H1 (cell line): ENCODE measurements around the gene BTG3. TPM values are rescaled to one million over a fixed set of nuclear protein-coding genes. Genes with fewer than 3 reads are reported as not detected.

Source experiments
- CTCF ChIA-PET: fragments of 300-600 bp; sonication (Branson Sonifier 250); formaldehyde crosslinking; loops from one replicate; lab custom pipeline; 2021; ENCODE audit not compliant: partially characterized antibody; lab: Charles Lee
- POLR2A ChIA-PET: fragments of 300-600 bp; sonication (Branson Sonifier 250); formaldehyde crosslinking; loops from one replicate; lab custom pipeline; 2021; ENCODE audit warnings: inconsistent platforms; ENCODE audit not compliant: partially characterized antibody; lab: Charles Lee
- DNase-seq, 2 experiments: peaks; one replicate each; pipeline versions ENCODE4 v3.0.0 to v3.0.0-alpha.2; 2010 to 2022; ENCODE audit warnings: low spot score in 2 of 2, low read depth in 1 of 2, mixed read lengths in 1 of 2
- FAIRE-seq: peaks from 2 replicates; lab custom pipeline; 2011; peaks lifted over from hg19 to GRCh38; lab: Jason Lieb, UNC
- H2AFZ ChIP-seq: 2 replicates; pipeline ENCODE4 v1.8.1; 2012; ENCODE audit warnings: low read length, inconsistent platforms
- H2AK5ac ChIP-seq: 2 replicates; pipeline ENCODE4 v1.6.1; 2013; ENCODE audit warnings: low read depth, low read length
- H2BK120ac ChIP-seq: replicated peaks from 2 replicates; pipeline ENCODE3; 2013; ENCODE audit warnings: low read depth, low read length, inconsistent platforms
- H2BK12ac ChIP-seq: 2 replicates; pipeline ENCODE4 v1.6.1; 2013; ENCODE audit warnings: low read depth, low read length
- H2BK15ac ChIP-seq: 2 replicates; pipeline ENCODE4 v1.6.1; 2013; ENCODE audit warnings: low read length
- H2BK20ac ChIP-seq: 2 replicates; pipeline ENCODE4 v1.6.1; 2013; ENCODE audit warnings: low read length
- H2BK5ac ChIP-seq: 2 replicates; pipeline ENCODE4 v1.6.1; 2013; ENCODE audit warnings: low read depth, low read length
- H3K14ac ChIP-seq: 2 replicates; pipeline ENCODE4 v1.6.1; 2013; ENCODE audit warnings: inconsistent platforms; ENCODE audit not compliant: insufficient read length
- H3K18ac ChIP-seq: 2 replicates; pipeline ENCODE4 v1.6.1; 2013; ENCODE audit warnings: low read length; ENCODE audit errors: extremely low read depth
- H3K23ac ChIP-seq: 2 replicates; pipeline ENCODE4 v1.6.1; 2013; ENCODE audit warnings: inconsistent platforms; ENCODE audit not compliant: insufficient read length
- H3K23me2 ChIP-seq: 2 replicates; pipeline ENCODE4 v1.6.1; 2013; ENCODE audit warnings: low read depth, low read length
- H3K27ac ChIP-seq: 2 replicates; pipeline ENCODE4 v1.6.1; 2011; ENCODE audit warnings: low read depth, low read length, inconsistent platforms
- H3K27me3 ChIP-seq, 4 experiments: replicated peaks in 1 of 4; 1 replicate in 1 of 4; 2 replicates in 3 of 4; pipeline versions ENCODE4 v1.6.1 to v1.8.1; 2011 to 2013; ENCODE audit warnings: low read length in 3 of 4, mild to moderate bottlenecking in 3 of 4, inconsistent platforms in 2 of 4, mixed read lengths in 2 of 4, moderate library complexity in 1 of 4; ENCODE audit not compliant: control insufficient read depth in 3 of 4, insufficient read depth in 3 of 4; ENCODE audit errors: extremely low read depth in 1 of 4
- H3K36me3 ChIP-seq, 4 experiments: 2 replicates each; pipeline versions ENCODE4 v1.6.1 to v1.8.1; 2011 to 2013; ENCODE audit warnings: mild to moderate bottlenecking in 4 of 4, low read length in 3 of 4, moderate library complexity in 2 of 4, control low read depth in 1 of 4, inconsistent platforms in 1 of 4; ENCODE audit not compliant: insufficient read depth in 4 of 4, control insufficient read depth in 2 of 4
- H3K4ac ChIP-seq: replicated peaks from 2 replicates; pipeline ENCODE3; 2013; ENCODE audit warnings: low read length, low read depth, mixed read lengths, inconsistent platforms; ENCODE audit not compliant: insufficient read length
- H3K4me1 ChIP-seq, 4 experiments: replicated peaks in 1 of 4; 1 replicate in 1 of 4; 2 replicates in 3 of 4; pipeline versions ENCODE4 v1.6.1 to v1.8.1; 2011 to 2013; ENCODE audit warnings: low read length in 3 of 4, inconsistent platforms in 2 of 4, mixed read lengths in 1 of 4; ENCODE audit not compliant: insufficient read depth in 4 of 4, control insufficient read depth in 3 of 4
- H3K4me2 ChIP-seq, 2 experiments: 2 replicates each; pipeline versions ENCODE4 v1.6.1 to v1.8.1; 2011 to 2013; ENCODE audit warnings: low read depth in 2 of 2, low read length in 2 of 2, control low read depth in 1 of 2, inconsistent platforms in 1 of 2, mild to moderate bottlenecking in 1 of 2; ENCODE audit not compliant: insufficient read depth in 1 of 2
- H3K4me3 ChIP-seq, 4 experiments: fragments of 200-600, 300-600 bp in 1 of 4; sonication (generic), shearing (Covaris generic), sonication (Bioruptor Twin) in 1 of 4; 2 replicates each; pipeline versions ENCODE4 v1.5.1 to v1.8.1; 2011 to 2016; ENCODE audit warnings: low read length in 4 of 4, low read depth in 3 of 4, control low read depth in 2 of 4, inconsistent platforms in 2 of 4, mild to moderate bottlenecking in 2 of 4, mixed read lengths in 1 of 4, moderate library complexity in 1 of 4; ENCODE audit not compliant: insufficient read depth in 2 of 4; ENCODE audit errors: extremely low read depth in 1 of 4
- H3K56ac ChIP-seq: replicated peaks from 2 replicates; pipeline ENCODE3; 2013; ENCODE audit warnings: low read depth, mild to moderate bottlenecking, mixed read lengths, low read length, inconsistent platforms; ENCODE audit not compliant: insufficient read length
- H3K79me1 ChIP-seq: 2 replicates; pipeline ENCODE4 v1.6.1; 2013; ENCODE audit warnings: low read depth, low read length, control low read depth
- H3K79me2 ChIP-seq, 2 experiments: 2 replicates each; pipeline versions ENCODE4 v1.6.1 to v1.8.1; 2012 to 2013; ENCODE audit warnings: low read length in 2 of 2, mild to moderate bottlenecking in 2 of 2, inconsistent platforms in 1 of 2; ENCODE audit not compliant: insufficient read depth in 2 of 2, control insufficient read depth in 1 of 2
- H3K9ac ChIP-seq, 4 experiments: replicated peaks in 1 of 4; 1 replicate in 1 of 4; 2 replicates in 3 of 4; pipeline versions ENCODE4 v1.6.1 to v1.8.1; 2011 to 2013; ENCODE audit warnings: low read depth in 3 of 4, low read length in 3 of 4, control low read depth in 2 of 4, mild to moderate bottlenecking in 2 of 4, moderate library complexity in 2 of 4, inconsistent platforms in 1 of 4; ENCODE audit errors: extremely low read depth in 1 of 4
- H3K9me3 ChIP-seq, 2 experiments: 2 replicates each; pipeline versions ENCODE4 v1.6.1 to v1.8.1; 2012 to 2013; ENCODE audit warnings: mild to moderate bottlenecking in 2 of 2, moderate library complexity in 2 of 2, control low read depth in 1 of 2, inconsistent platforms in 1 of 2, low read depth in 1 of 2, low read length in 1 of 2, mixed read lengths in 1 of 2; ENCODE audit not compliant: insufficient read depth in 2 of 2
- H4K20me1 ChIP-seq, 2 experiments: replicated peaks in 1 of 2; 2 replicates each; pipeline versions ENCODE3 to v1.8.1; 2011 to 2013; ENCODE audit warnings: inconsistent platforms in 2 of 2, low read length in 2 of 2, mild to moderate bottlenecking in 1 of 2; ENCODE audit not compliant: insufficient read depth in 2 of 2, control insufficient read depth in 1 of 2
- H4K5ac ChIP-seq: 2 replicates; pipeline ENCODE4 v1.6.1; 2013; ENCODE audit warnings: low read length, low read depth, mixed read lengths, inconsistent platforms; ENCODE audit not compliant: insufficient read length
- H4K8ac ChIP-seq: 2 replicates; pipeline ENCODE4 v1.8.0; 2013; ENCODE audit warnings: mild to moderate bottlenecking, moderate library complexity, low read length, inconsistent platforms; ENCODE audit not compliant: insufficient read depth; ENCODE audit errors: extremely low read depth
- H4K91ac ChIP-seq: replicated peaks from 2 replicates; pipeline ENCODE3; 2013; ENCODE audit warnings: low read length, mixed read lengths, inconsistent platforms; ENCODE audit not compliant: insufficient read length
- SP2 ChIP-seq: IDR thresholded peaks from 2 replicates; pipeline ENCODE4 v1.6.1; 2012; ENCODE audit warnings: mild to moderate bottlenecking, low read length, inconsistent platforms
- TCF12 ChIP-seq: IDR thresholded peaks from 2 replicates; pipeline ENCODE4 v1.6.1; 2011; ENCODE audit warnings: low read depth, mild to moderate bottlenecking, low read length
- WGBS, 2 experiments: shearing (Covaris generic) in 1 of 2; methylation state at CpG; one replicate each; pipeline versions ENCODE4 v1.1.6 to v1.1.7; 2013 to 2015; ENCODE audit warnings: low lambda C conversion rate in 2 of 2, mixed read lengths in 2 of 2, inconsistent platforms in 1 of 2, low coverage in 1 of 2, missing lambda C conversion rate in 1 of 2; ENCODE audit not compliant: insufficient replicate concordance in 2 of 2, insufficient coverage in 1 of 2, insufficient read length in 1 of 2; ENCODE audit errors: extremely low coverage in 1 of 2, missing lambda C conversion rate in 1 of 2; 5-methylcytosine and 5-hydroxymethylcytosine counted together
- polyA plus RNA-seq, 7 experiments: library from polyadenylated mRNA; depleted of rRNA in 3 of 7; stranded (reverse) in 5 of 7; unstranded in 2 of 7; fragments of >200 nt in 5 of 7; fragments of 200-250 nt in 2 of 7; gene quantifications; 1 replicate in 5 of 7; 2 replicates in 1 of 7; 4 replicates in 1 of 7; pipeline versions ENCODE4 v1.2.1 to v1.2.3, GENCODE V29; 2011 to 2013; ENCODE audit warnings: missing spikeins in 2 of 7, mixed read lengths in 2 of 7
- total RNA-seq: library from RNA; stranded (reverse); fragmentation: NEBNext Ultra II Directional; extraction: Animal tissue kit (Norgen Biotek cat#: 25700); gene quantifications from 2 replicates; pipeline ENCODE4 v1.2.1, GENCODE V29; 2021

The BTG3 gene
- total and polyA plus RNA-seq, 2 of the 8 experiments (the other 6 are each of a cell fraction or from before 2014, with no cell fraction given): 13.6 to 25.9 TPM

GRCh38 chr21:17650292-17650691 is 37.6 kb upstream of the BTG3 start:
- ChIA-PET CTCF (interaction anchor here (0.6 to 1.3 kb wide), 2 partner anchors 17 to 265 kb away, joined by 3 read pairs; no protein-coding TSS in a partner anchor), POLR2A (no interaction called here)
- Histone ChIP-seq H3K23ac (no peak overlapping the region), H2BK15ac (no peak overlapping the region), H3K9ac (no peak overlapping the region), H3K27ac (no peak overlapping the region), H3K36me3 (no peaks in the 10 kb centered on the region), H2BK5ac (no peak overlapping the region), H3K14ac (no peak overlapping the region), H4K91ac (no peak overlapping the region), H3K9me3 (peaks cover 3 to 4% of the 10 kb centered on the region in 2 experiments; a peak in 2 of 4 replicates), H3K4me2 (no peak overlapping the region), H3K4me1 (no peaks in the 10 kb centered on the region), H3K79me2 (no peaks in the 10 kb centered on the region), H4K8ac (no peak overlapping the region), H3K18ac (no peak overlapping the region), H3K79me1 (no peaks in the 10 kb centered on the region), H2BK120ac (no peak overlapping the region), H3K4ac (no peak overlapping the region), H3K23me2 (no peaks in the 10 kb centered on the region), H3K4me3 (no peak overlapping the region), H4K5ac (no peak overlapping the region), H4K20me1 (no peaks in the 10 kb centered on the region), H2AFZ (no peak overlapping the region), H2AK5ac (no peak overlapping the region), H2BK20ac (no peak overlapping the region), H3K27me3 (no peaks in the 10 kb centered on the region), H2BK12ac (no peak overlapping the region), H3K56ac (no peak overlapping the region)
- DNase-seq: no peak
- no peak for FAIRE-seq
- 83% methylated on average over 1 of the region's 1 CpG; no CpG with 5 or more reads in 1 of the 2 experiments for WGBS, 2 experiments
- TF ChIP-seq SP2 (no peak), TCF12 (no peak)
